K562 (cell line): ENCODE results near the gene SAMD14. TPM values are rescaled to one million over a fixed set of nuclear protein-coding genes. Genes with fewer than 3 reads are reported as not detected.
A peak's percentile ranks its signal among the peaks of the same experiment; 100 is the strongest.

Experiments
- CBFA2T2 ChIP-seq: fragments of 450-650 bp; conservative IDR thresholded peaks from 2 replicates; pipeline ENCODE4 v1.6.1; 2017; ENCODE audit warnings: mild to moderate bottlenecking
- CCNT2 ChIP-seq: IDR thresholded peaks from 2 replicates; pipeline ENCODE4 v1.6.1; 2011; ENCODE audit warnings: borderline replicate concordance, low read depth, mild to moderate bottlenecking, moderate library complexity, mixed read lengths, low read length; ENCODE audit not compliant: insufficient read length; ENCODE audit errors: extremely low read depth
- FOS ChIP-seq: IDR thresholded peaks from 3 replicates; pipeline ENCODE4 v1.6.1; 2011; ENCODE audit not compliant: insufficient read length; ENCODE audit errors: extremely low read depth
- KLF10 ChIP-seq: fragments of 250-450 bp; sonication (Bioruptor Pico); IDR thresholded peaks from 2 replicates; pipeline ENCODE4 v1.6.1; 2021; ENCODE audit warnings: matching md5 sums
- MBD1 ChIP-seq: fragments of 250-450 bp; sonication (Bioruptor Pico); IDR thresholded peaks from 2 replicates; pipeline ENCODE4 v1.8.0; 2022; ENCODE audit warnings: inconsistent platforms
- NFE2L1 ChIP-seq: fragments of 450-650 bp; IDR thresholded peaks from 2 replicates; pipeline ENCODE4 v1.6.1; 2016; ENCODE audit warnings: missing genetic modification characterization, low read depth, mild to moderate bottlenecking, missing compliant biosample characterization, moderate library complexity, borderline replicate concordance
- NR2C2 ChIP-seq, 2 experiments: fragments of 200-800 bp in 1 of 2; sonication (Bioruptor generic) in 1 of 2; sonication (generic) in 1 of 2; formaldehyde crosslinking in 1 of 2; IDR thresholded peaks; 2 replicates each; pipeline versions ENCODE4 v1.6.1 to v1.8.0; 2016 to 2022; ENCODE audit warnings: mild to moderate bottlenecking in 1 of 2, missing compliant biosample characterization in 1 of 2, missing genetic modification characterization in 1 of 2, missing genetic modification reagents in 1 of 2
- SIN3B ChIP-seq: fragments of 450-650 bp; IDR thresholded peaks from 2 replicates; pipeline ENCODE4 v1.6.1; 2017; ENCODE audit warnings: low read depth, mild to moderate bottlenecking, moderate library complexity
- TEAD2 ChIP-seq: fragments of 450-650 bp; IDR thresholded peaks from 2 replicates; pipeline ENCODE4 v1.6.1; 2016; ENCODE audit warnings: missing genetic modification characterization, control low read depth, missing compliant biosample characterization
- THRB ChIP-seq: fragments of 450-650 bp; formaldehyde crosslinking; conservative IDR thresholded peaks from 2 replicates; pipeline ENCODE4 v1.4.0; 2022; ENCODE audit warnings: mild to moderate bottlenecking, missing genetic modification characterization
- TOE1 ChIP-seq, 2 experiments: fragments of 450-650 bp in 1 of 2; sonication (generic) in 1 of 2; formaldehyde crosslinking in 1 of 2; IDR thresholded peaks; 2 replicates each; pipeline versions ENCODE4 v1.7.1 to v1.8.0; 2016 to 2022; ENCODE audit warnings: borderline replicate concordance in 2 of 2, mild to moderate bottlenecking in 2 of 2, antibody characterized with exemption in 1 of 2, inconsistent platforms in 1 of 2, low read depth in 1 of 2, missing genetic modification reagents in 1 of 2, moderate library complexity in 1 of 2
- ZBTB26 ChIP-seq: fragments of 450-650 bp; formaldehyde crosslinking; IDR thresholded peaks from 2 replicates; pipeline ENCODE4 v1.4.0; 2022; ENCODE audit warnings: missing genetic modification characterization
- ZBTB33 ChIP-seq: sonication (generic); formaldehyde crosslinking; IDR thresholded peaks from 2 replicates; pipeline ENCODE4 v1.8.1; 2023; ENCODE audit warnings: mild to moderate bottlenecking, missing genetic modification reagents
- ZBTB8A ChIP-seq: fragments of 450-650 bp; IDR thresholded peaks from 2 replicates; pipeline ENCODE4 v1.6.1; 2018; ENCODE audit warnings: mild to moderate bottlenecking, moderate library complexity; ENCODE audit not compliant: partially characterized antibody
- ZNF274 ChIP-seq: IDR thresholded peaks from 2 replicates; pipeline ENCODE4 v1.6.1; 2011; ENCODE audit warnings: low read depth, mild to moderate bottlenecking, low read length, moderate library complexity, borderline replicate concordance
- polyA plus RNA-seq, 8 experiments: library from polyadenylated mRNA; depleted of rRNA in 4 of 8; stranded (reverse) in 5 of 8; unstranded in 3 of 8; fragments of >200 nt; fragmentation: Nextera tagmentation in 2 of 8; fragmentation: Illumina TruSeq in 1 of 8; extraction: Ambion mirVana in 2 of 8; extraction: Trizol in 1 of 8; gene quantifications; 2 replicates each; pipeline versions ENCODE4 v1.2.1 to v1.2.3, GENCODE V29; 2011 to 2014; ENCODE audit warnings: inconsistent platforms in 1 of 8, missing spikeins in 1 of 8
- total RNA-seq, 7 experiments: library from RNA; depleted of rRNA in 6 of 7; stranded (reverse); fragments of >200 nt in 6 of 7; fragmentation: Illumina TruSeq in 2 of 7; extraction: Trizol in 2 of 7; gene quantifications; 2 replicates each; pipeline versions ENCODE4 v1.2.1 to v1.2.3, GENCODE V29; 2011 to 2021; ENCODE audit warnings: low replicate concordance in 1 of 7

The SAMD14 gene
- total and polyA plus RNA-seq, 9 of the 15 experiments (the other 6 are each of a cell fraction or from before 2014, with no cell fraction given), result 0.04 to 0.07 TPM; not detected in 7

GRCh38 chr17:50128441-50129352, 1.3 kb downstream of the SAMD14 start (continued):
- TF ChIP-seq NR2C2 (CRISPR knock-in tag; IDR thresholded peaks at IDR 0.05) (peak; percentile 49; the same call in 1 of the 2 replicates), NR2C2 (tag; IDR thresholded peaks at IDR 0.05) (no peak), CCNT2 (no peak), ZBTB26 (CRISPR knock-in tag) (no peak), CBFA2T2 (no peak), ZBTB8A (no peak), THRB (no peak), MBD1 (CRISPR knock-in tag) (no peak), FOS (no peak), NFE2L1 (tag) (no peak), TEAD2 (no peak), KLF10 (CRISPR knock-in tag) (no peak), ZNF274 (no peak), TOE1 (IDR thresholded peaks at IDR 0.05; ENCODE audit: borderline replicate concordance) (no peak), TOE1 (CRISPR knock-in tag; IDR thresholded peaks at IDR 0.05; ENCODE audit: borderline replicate concordance, low read depth) (no peak), SIN3B (no peak), ZBTB33 (peak; percentile 59; the same call in 1 of the 2 replicates)
